SH-SY5Y (cell line): ENCODE data around the gene DFFA.

Source experiments
- GATA2 ChIP-seq: IDR thresholded peaks from 2 replicates; pipeline ENCODE4 v1.6.1; 2011; ENCODE audit warnings: mild to moderate bottlenecking, low read depth, low read length
- GATA3 ChIP-seq: IDR thresholded peaks from 2 replicates; pipeline ENCODE4 v1.6.1; 2011; ENCODE audit warnings: low read depth, mild to moderate bottlenecking, low read length, moderate library complexity

- TF ChIP-seq GATA3 = no peak
- TF ChIP-seq GATA2 = no peak
Observed at GRCh38 chr1:10502206-10502605, 29.9 kb upstream of the DFFA start.
